ENCODE results near the gene KCNQ1.

DNA sequence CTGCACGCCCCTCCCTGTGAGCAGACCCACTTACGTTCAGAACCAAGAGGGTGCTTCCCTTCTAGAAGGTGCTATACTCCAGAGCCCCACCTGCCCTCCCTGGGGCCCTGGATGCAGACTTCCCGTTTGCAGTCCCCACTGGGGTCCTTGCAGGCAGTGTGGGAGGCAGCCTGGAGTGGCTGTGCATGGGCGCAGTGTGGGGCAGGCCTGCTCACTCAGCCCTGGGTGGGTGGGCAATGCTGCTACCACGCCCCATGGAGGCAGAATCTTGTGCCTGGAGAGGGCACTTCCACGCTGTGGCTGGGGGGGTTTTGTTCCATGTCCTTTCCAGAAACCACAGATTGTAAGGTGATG is 138.8 kb downstream of the KCNQ1 start:
- TF ChIP-seq, protein P1, sequence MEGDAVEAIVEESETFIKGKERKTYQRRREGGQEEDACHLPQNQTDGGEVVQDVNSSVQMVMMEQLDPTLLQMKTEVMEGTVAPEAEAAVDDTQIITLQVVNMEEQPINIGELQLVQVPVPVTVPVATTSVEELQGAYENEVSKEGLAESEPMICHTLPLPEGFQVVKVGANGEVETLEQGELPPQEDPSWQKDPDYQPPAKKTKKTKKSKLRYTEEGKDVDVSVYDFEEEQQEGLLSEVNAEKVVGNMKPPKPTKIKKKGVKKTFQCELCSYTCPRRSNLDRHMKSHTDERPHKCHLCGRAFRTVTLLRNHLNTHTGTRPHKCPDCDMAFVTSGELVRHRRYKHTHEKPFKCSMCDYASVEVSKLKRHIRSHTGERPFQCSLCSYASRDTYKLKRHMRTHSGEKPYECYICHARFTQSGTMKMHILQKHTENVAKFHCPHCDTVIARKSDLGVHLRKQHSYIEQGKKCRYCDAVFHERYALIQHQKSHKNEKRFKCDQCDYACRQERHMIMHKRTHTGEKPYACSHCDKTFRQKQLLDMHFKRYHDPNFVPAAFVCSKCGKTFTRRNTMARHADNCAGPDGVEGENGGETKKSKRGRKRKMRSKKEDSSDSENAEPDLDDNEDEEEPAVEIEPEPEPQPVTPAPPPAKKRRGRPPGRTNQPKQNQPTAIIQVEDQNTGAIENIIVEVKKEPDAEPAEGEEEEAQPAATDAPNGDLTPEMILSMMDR (IDR thresholded peaks at IDR 0.05; ENCODE audit: low read length), result no peak
- no peak for TF ChIP-seq EZH2 (IDR thresholded peaks at IDR 0.05; ENCODE audit: borderline replicate concordance, low read length)
